ENCODE measurements around the gene FXYD5.
A peak's percentile ranks its signal among the peaks of the same experiment; 100 is the strongest.

FXYD5 gene

GRCh38 chr19:35216833-35217648, 62.5 kb downstream of the FXYD5 start:
- peak; percentile 57 for DNase-seq

- DNase-seq: no peak
Measured at GRCh38 chr19:35217649-35217990, 63.1 kb downstream of the FXYD5 start.

- no peak for DNase-seq
Measured at GRCh38 chr19:35219008-35219407, 64.5 kb downstream of the FXYD5 start.

Data from CD4-positive, alpha-beta T cell treated with Interferon gamma for 1 hour (primary cell).